ENCODE measurements around the gene CNTLN.

The CNTLN gene, protein sequence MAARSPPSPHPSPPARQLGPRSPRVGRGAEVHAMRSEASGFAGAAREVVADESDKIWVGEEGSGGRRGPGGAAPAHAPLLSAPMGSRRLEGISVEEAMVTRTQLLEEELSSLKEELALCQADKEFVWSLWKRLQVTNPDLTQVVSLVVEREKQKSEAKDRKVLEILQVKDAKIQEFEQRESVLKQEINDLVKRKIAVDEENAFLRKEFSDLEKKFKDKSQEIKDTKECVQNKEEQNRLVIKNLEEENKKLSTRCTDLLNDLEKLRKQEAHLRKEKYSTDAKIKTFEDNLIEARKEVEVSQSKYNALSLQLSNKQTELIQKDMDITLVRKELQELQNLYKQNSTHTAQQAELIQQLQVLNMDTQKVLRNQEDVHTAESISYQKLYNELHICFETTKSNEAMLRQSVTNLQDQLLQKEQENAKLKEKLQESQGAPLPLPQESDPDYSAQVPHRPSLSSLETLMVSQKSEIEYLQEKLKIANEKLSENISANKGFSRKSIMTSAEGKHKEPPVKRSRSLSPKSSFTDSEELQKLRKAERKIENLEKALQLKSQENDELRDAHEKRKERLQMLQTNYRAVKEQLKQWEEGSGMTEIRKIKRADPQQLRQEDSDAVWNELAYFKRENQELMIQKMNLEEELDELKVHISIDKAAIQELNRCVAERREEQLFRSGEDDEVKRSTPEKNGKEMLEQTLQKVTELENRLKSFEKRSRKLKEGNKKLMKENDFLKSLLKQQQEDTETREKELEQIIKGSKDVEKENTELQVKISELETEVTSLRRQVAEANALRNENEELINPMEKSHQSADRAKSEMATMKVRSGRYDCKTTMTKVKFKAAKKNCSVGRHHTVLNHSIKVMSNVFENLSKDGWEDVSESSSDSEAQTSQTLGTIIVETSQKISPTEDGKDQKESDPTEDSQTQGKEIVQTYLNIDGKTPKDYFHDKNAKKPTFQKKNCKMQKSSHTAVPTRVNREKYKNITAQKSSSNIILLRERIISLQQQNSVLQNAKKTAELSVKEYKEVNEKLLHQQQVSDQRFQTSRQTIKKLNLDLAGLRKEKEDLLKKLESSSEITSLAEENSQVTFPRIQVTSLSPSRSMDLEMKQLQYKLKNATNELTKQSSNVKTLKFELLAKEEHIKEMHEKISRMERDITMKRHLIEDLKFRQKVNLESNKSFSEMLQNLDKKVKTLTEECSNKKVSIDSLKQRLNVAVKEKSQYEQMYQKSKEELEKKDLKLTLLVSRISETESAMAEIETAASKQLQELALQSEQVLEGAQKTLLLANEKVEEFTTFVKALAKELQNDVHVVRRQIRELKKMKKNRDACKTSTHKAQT (N-terminal part only)

DNA sequence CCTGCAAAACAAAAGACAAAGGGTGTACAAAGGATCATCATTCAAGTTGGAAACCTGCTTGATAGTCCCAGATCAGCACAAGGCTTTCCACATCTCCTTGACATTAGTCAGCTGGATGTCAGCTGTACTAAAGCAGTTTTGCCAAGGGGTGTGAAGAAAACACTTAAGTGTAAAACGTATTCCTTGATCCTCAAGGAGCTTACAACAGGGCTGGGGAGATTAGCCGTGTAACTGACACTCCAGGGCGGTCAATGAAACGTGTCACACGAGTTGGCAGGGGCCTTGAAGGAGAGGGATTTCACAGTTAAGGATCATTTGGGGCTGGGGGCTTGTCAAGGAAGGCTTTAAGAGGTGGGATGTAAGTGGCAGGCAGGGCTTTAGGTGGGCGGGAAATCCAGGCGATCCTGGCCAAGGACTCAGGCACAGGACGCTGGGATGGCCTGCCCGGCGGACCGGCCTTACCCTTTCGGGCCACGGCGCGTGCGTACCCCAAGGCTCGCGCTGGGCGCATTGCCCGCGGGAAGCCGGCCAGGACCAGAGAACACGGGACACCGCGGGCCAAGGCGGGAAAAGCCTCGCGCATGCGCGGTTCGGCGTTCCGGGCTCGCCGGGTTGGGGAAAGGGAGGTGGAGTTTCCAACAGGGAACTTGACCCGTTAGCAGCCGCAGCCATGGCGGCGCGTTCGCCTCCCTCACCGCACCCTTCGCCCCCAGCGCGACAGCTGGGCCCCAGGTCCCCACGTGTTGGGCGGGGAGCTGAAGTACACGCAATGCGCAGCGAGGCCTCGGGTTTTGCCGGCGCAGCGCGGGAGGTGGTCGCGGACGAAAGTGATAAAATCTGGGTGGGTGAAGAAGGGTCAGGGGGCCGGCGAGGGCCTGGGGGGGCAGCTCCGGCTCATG lies at the start of gene CNTLN:
CNTLN (plus strand) TSS at position 645 of the 899 bp plus-strand sequence; CDS start at position 671, 26 bp downstream.
- Histone ChIP-seq H3K27ac (ENCODE audit: low read length) (no peak within 1 kb of the TSS), H3K36me3 (ENCODE audit: control insufficient read depth, insufficient read depth, low read length) (no peaks in the 10 kb centered on the region), H3K4me3 (ENCODE audit: low read length) (peak within 1 kb of the TSS; percentile 50; the same call in 1 of the 2 replicates), H3K9me3 (ENCODE audit: control insufficient read depth, insufficient read depth, low read length) (no peaks in the 10 kb centered on the region), H3K27me3 (ENCODE audit: control insufficient read depth, insufficient read depth, low read length) (no peaks in the 10 kb centered on the region; the same call in 1 of the 2 replicates), H3K4me1 (ENCODE audit: control insufficient read depth, insufficient read depth, low read length) (peaks cover 1% of the 10 kb centered on the region; the same call in 1 of the 2 replicates)
- DNase-seq (ENCODE audit: low read depth, low spot score), result peak; percentile 89
- WGBS (ENCODE audit: insufficient coverage, insufficient read length), result no CpG with 5 or more reads among the region's 61 CpGs

DNA sequence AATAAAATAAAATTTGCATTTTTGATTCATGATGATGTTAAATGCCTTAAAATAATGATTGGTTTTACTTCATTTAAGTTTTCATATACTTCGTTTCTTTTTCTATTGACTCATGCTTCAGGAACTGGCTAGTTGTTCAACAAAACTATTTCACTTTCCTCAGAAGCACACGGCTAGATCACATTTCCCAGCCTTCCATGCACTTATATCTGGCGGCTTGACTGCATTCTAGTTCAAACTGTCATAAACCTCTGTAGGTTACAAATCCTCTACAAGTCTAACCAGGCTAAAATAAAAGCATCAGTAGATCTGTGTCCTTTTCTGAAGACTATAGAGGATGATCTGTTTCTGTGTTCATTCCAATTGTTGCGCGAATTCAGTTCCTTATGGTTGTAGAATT lies 46.3 kb upstream of the CNTLN start:
- Histone ChIP-seq H3K27me3 (ENCODE audit: control insufficient read depth, insufficient read depth, low read length) (no peaks in the 10 kb centered on the region), H3K36me3 (ENCODE audit: control insufficient read depth, insufficient read depth, low read length) (no peaks in the 10 kb centered on the region), H3K9me3 (ENCODE audit: control insufficient read depth, insufficient read depth, low read length) (no peaks in the 10 kb centered on the region), H3K27ac (ENCODE audit: low read length) (no peak overlapping the region), H3K4me1 (ENCODE audit: control insufficient read depth, insufficient read depth, low read length) (no peaks in the 10 kb centered on the region), H3K4me3 (ENCODE audit: low read length) (no peak overlapping the region)
- WGBS (ENCODE audit: insufficient coverage, insufficient read length), result no CpG with 5 or more reads among the region's 5 CpGs
- DNase-seq (ENCODE audit: low read depth, low spot score), result no peak

GRCh38 chr9:17090041-17090440 lies 44.8 kb upstream of the CNTLN start:
- Histone ChIP-seq H3K27me3 (ENCODE audit: control insufficient read depth, insufficient read depth, low read length) (no peaks in the 10 kb centered on the region), H3K27ac (ENCODE audit: low read length) (no peak overlapping the region), H3K36me3 (ENCODE audit: control insufficient read depth, insufficient read depth, low read length) (no peaks in the 10 kb centered on the region), H3K9me3 (ENCODE audit: control insufficient read depth, insufficient read depth, low read length) (no peaks in the 10 kb centered on the region), H3K4me3 (ENCODE audit: low read length) (no peak overlapping the region), H3K4me1 (ENCODE audit: control insufficient read depth, insufficient read depth, low read length) (no peaks in the 10 kb centered on the region)
- no peak for DNase-seq (ENCODE audit: low read depth, low spot score)
- WGBS (ENCODE audit: insufficient coverage, insufficient read length), result no CpG with 5 or more reads among the region's 1 CpG

- Histone ChIP-seq H3K4me1 (ENCODE audit: control insufficient read depth, insufficient read depth, low read length) (no peaks in the 10 kb centered on the region), H3K9me3 (ENCODE audit: control insufficient read depth, insufficient read depth, low read length) (no peaks in the 10 kb centered on the region), H3K27me3 (ENCODE audit: control insufficient read depth, insufficient read depth, low read length) (no peaks in the 10 kb centered on the region), H3K36me3 (ENCODE audit: control insufficient read depth, insufficient read depth, low read length) (no peaks in the 10 kb centered on the region), H3K4me3 (ENCODE audit: low read length) (no peak overlapping the region), H3K27ac (ENCODE audit: low read length) (no peak overlapping the region)
- no peak for DNase-seq (ENCODE audit: low read depth, low spot score)
- WGBS (ENCODE audit: insufficient coverage, insufficient read length), result no CpG with 5 or more reads among the region's 4 CpGs
These were observed 18.4 kb upstream of the CNTLN start for GRCh38 chr9:17116400-17116837.

GRCh38 chr9:17117372-17117771 lies 17.5 kb upstream of the CNTLN start:
- H3K9me3 ChIP-seq (ENCODE audit: control insufficient read depth, insufficient read depth, low read length), result no peaks in the 10 kb centered on the region
- H3K4me1 ChIP-seq (ENCODE audit: control insufficient read depth, insufficient read depth, low read length), result no peaks in the 10 kb centered on the region
- no CpG with 5 or more reads among the region's 3 CpGs for WGBS (ENCODE audit: insufficient coverage, insufficient read length)
- no peak overlapping the region for H3K27ac ChIP-seq (ENCODE audit: low read length)
- H3K27me3 ChIP-seq (ENCODE audit: control insufficient read depth, insufficient read depth, low read length), result no peaks in the 10 kb centered on the region
- H3K4me3 ChIP-seq (ENCODE audit: low read length), result no peak overlapping the region
- no peak for DNase-seq (ENCODE audit: low read depth, low spot score)
- no peaks in the 10 kb centered on the region for H3K36me3 ChIP-seq (ENCODE audit: control insufficient read depth, insufficient read depth, low read length)

DNA sequence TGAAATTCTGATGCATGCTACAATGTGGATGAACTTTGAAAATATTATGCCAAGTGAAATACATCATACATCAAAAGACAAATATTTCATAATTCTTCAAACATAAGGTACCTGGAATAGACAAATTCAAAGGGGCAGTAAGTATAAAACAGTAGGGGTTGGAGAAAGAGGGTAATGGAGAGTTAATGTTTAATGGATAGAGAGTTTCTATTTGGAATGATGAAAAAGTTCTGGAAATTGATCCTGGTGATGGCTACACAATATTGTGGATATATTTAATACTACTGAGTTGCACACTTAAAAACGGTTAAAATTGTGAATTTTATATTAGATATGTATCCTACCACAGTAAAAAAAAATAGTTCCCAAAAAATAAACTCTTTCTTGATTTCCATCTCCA lies 14.6 kb upstream of the CNTLN start:
- WGBS (ENCODE audit: insufficient coverage, insufficient read length), result no CpG with 5 or more reads among the region's 1 CpG

DNA sequence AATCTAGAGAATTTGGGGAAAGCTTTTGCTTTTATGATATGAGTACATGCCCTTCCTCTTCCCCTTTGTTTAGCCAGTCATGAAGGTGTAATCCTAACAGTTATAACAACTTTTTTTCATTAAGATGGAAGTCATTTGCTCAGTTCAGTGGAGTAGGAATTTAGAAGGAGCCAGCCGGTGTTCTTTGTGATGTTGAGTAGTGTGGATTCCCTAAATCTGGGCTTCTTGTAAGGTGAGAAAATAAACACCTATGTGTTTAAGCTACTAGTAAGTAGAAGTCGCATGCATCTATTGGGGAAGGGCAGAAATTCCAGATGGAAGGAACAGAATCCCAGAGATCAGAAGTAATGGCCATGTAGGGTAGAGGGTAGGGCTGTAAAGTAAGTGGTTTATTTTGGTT lies 13.6 kb upstream of the CNTLN start:
- no peak overlapping the region for H3K27ac ChIP-seq (ENCODE audit: low read length)
- no CpG with 5 or more reads among the region's 2 CpGs for WGBS (ENCODE audit: insufficient coverage, insufficient read length)
- DNase-seq (ENCODE audit: low read depth, low spot score), result no peak

More for the DNA sequence above, 14.6 kb upstream of the CNTLN start:
- Histone ChIP-seq H3K9me3 (ENCODE audit: control insufficient read depth, insufficient read depth, low read length) (no peaks in the 10 kb centered on the region), H3K4me3 (ENCODE audit: low read length) (no peak overlapping the region), H3K27ac (ENCODE audit: low read length) (no peak overlapping the region), H3K4me1 (ENCODE audit: control insufficient read depth, insufficient read depth, low read length) (no peaks in the 10 kb centered on the region), H3K36me3 (ENCODE audit: control insufficient read depth, insufficient read depth, low read length) (no peaks in the 10 kb centered on the region), H3K27me3 (ENCODE audit: control insufficient read depth, insufficient read depth, low read length) (no peaks in the 10 kb centered on the region)
- no peak for DNase-seq (ENCODE audit: low read depth, low spot score)

GRCh38 chr9:17130291-17130690 lies 4.5 kb upstream of the CNTLN start:
- H3K4me1 ChIP-seq (ENCODE audit: control insufficient read depth, insufficient read depth, low read length), result peaks cover 1% of the 10 kb centered on the region; the same call in 1 of the 2 replicates
- H3K27me3 ChIP-seq (ENCODE audit: control insufficient read depth, insufficient read depth, low read length), result no peaks in the 10 kb centered on the region; the same call in 1 of the 2 replicates
- DNase-seq (ENCODE audit: low read depth, low spot score), result no peak
- H3K27ac ChIP-seq (ENCODE audit: low read length), result no peak overlapping the region
- WGBS (ENCODE audit: insufficient coverage, insufficient read length), result no CpG with 5 or more reads among the region's 4 CpGs
- no peaks in the 10 kb centered on the region for H3K36me3 ChIP-seq (ENCODE audit: control insufficient read depth, insufficient read depth, low read length)
- no peak overlapping the region for H3K4me3 ChIP-seq (ENCODE audit: low read length)
- no peaks in the 10 kb centered on the region for H3K9me3 ChIP-seq (ENCODE audit: control insufficient read depth, insufficient read depth, low read length)

More for the DNA sequence above, 13.6 kb upstream of the CNTLN start:
- Histone ChIP-seq H3K4me3 (ENCODE audit: low read length) (no peak overlapping the region), H3K4me1 (ENCODE audit: control insufficient read depth, insufficient read depth, low read length) (no peaks in the 10 kb centered on the region), H3K9me3 (ENCODE audit: control insufficient read depth, insufficient read depth, low read length) (no peaks in the 10 kb centered on the region), H3K27me3 (ENCODE audit: control insufficient read depth, insufficient read depth, low read length) (no peaks in the 10 kb centered on the region), H3K36me3 (ENCODE audit: control insufficient read depth, insufficient read depth, low read length) (no peaks in the 10 kb centered on the region)

DNA sequence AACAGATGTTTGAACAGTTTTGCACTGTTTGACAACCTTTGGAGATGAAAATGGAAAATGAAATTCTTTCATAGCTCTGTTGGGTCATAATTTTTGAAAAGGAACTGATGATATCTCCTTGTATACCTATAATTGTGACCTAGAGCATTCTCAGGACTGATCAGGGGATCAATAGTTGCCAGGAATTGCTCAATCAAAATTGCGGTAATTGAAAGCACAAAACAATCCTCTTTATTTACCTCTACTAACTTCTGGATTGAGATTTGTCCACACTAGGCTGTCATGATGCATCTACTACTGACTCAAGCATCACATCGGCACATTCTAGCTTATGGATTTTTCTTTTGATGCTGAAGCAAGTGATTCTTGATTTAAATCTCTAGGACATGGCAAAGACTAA lies 4.1 kb upstream of the CNTLN start:
- DNase-seq (ENCODE audit: low read depth, low spot score), result no peak
- WGBS (ENCODE audit: insufficient coverage, insufficient read length), result no CpG with 5 or more reads among the region's 2 CpGs
- H3K4me1 ChIP-seq (ENCODE audit: control insufficient read depth, insufficient read depth, low read length), result peaks cover 1% of the 10 kb centered on the region; the same call in 1 of the 2 replicates
- no peak overlapping the region for H3K4me3 ChIP-seq (ENCODE audit: low read length)
- no peaks in the 10 kb centered on the region for H3K36me3 ChIP-seq (ENCODE audit: control insufficient read depth, insufficient read depth, low read length)
- H3K9me3 ChIP-seq (ENCODE audit: control insufficient read depth, insufficient read depth, low read length), result no peaks in the 10 kb centered on the region
- no peaks in the 10 kb centered on the region; the same call in 1 of the 2 replicates for H3K27me3 ChIP-seq (ENCODE audit: control insufficient read depth, insufficient read depth, low read length)
- no peak overlapping the region for H3K27ac ChIP-seq (ENCODE audit: low read length)
